Tibial artery (tissue), 4 donors: ENCODE data around the gene PNCK.

Experiments
- DNase-seq, 2 donors: peaks; one replicate each; pipeline ENCODE4 v3.0.0-alpha.2; 2019
- H3K27ac ChIP-seq, 2 donors: fragments of 200-600 bp; sonication (generic) in 1 of 2; 1 replicate in 1 of 2; 2 replicates in 1 of 2; pipeline ENCODE4 v1.5.1; 2018 to 2019; ENCODE audit warnings: mild to moderate bottlenecking in 1 of 2
- H3K27me3 ChIP-seq, 2 donors: fragments of 200-600 bp; sonication (generic) in 1 of 2; one replicate each; pipeline versions ENCODE4 v1.5.1 to v1.6.0; 2016 to 2019
- H3K36me3 ChIP-seq, 3 donors: fragments of 200-600 bp; sonication (generic) in 2 of 3; one replicate each; pipeline ENCODE4 v1.5.1; 2016 to 2019; ENCODE audit warnings: mild to moderate bottlenecking in 2 of 3
- H3K4me1 ChIP-seq, 4 donors: fragments of 200-600 bp; sonication (generic) in 2 of 4; 1 replicate in 3 of 4; 2 replicates in 1 of 4; pipeline ENCODE4 v1.5.1; 2016 to 2019
- H3K4me3 ChIP-seq, 2 donors: fragments of 200-600 bp; sonication (generic) in 1 of 2; 1 replicate in 1 of 2; 2 replicates in 1 of 2; pipeline ENCODE4 v1.5.1; 2018 to 2019; ENCODE audit warnings: mild to moderate bottlenecking in 2 of 2
- H3K9me3 ChIP-seq, 3 donors: fragments of 200-600 bp; sonication (generic) in 1 of 3; one replicate each; pipeline ENCODE4 v1.5.1; 2016 to 2019
- CTCF ChIP-seq, 2 experiments: fragments of 200-600 bp in 1 of 2; fragments of 450-650 bp in 1 of 2; IDR thresholded peaks; one replicate each; pipeline ENCODE4 v1.5.1; 2017 to 2019; ENCODE audit warnings: antibody characterized with exemption in 2 of 2, mild to moderate bottlenecking in 1 of 2, moderate library complexity in 1 of 2
- intact Hi-C: fragments of 100-400 bp; cut with DNase I; formaldehyde crosslinking; loops from one replicate; pipeline ENCODE4 v1.15.0; 2023; ENCODE audit warnings: low total_unique reads

The PNCK gene

GRCh38 chrX:153681175-153681574, 7.6 kb upstream of the PNCK start:
- no peaks in the 10 kb centered on the region for H3K27me3 ChIP-seq
- intact Hi-C loops, result no loop called here
- no peaks in the 10 kb centered on the region for H3K4me1 ChIP-seq
- H3K9me3 ChIP-seq, result no peaks in the 10 kb centered on the region
- H3K4me3 ChIP-seq, result no peak overlapping the region
- no peak overlapping the region for H3K27ac ChIP-seq
- no peak for DNase-seq
- H3K36me3 ChIP-seq, result no peaks in the 10 kb centered on the region
- TF ChIP-seq CTCF (IDR thresholded peaks at IDR 0.05), result no peak

- peaks cover 0 to 14% of the 10 kb centered on the region in 2 donors for H3K27me3 ChIP-seq
- H3K9me3 ChIP-seq, result no peaks in the 10 kb centered on the region
- H3K36me3 ChIP-seq, result no peaks in the 10 kb centered on the region
- TF ChIP-seq CTCF (IDR thresholded peaks at IDR 0.05), result no peak
- peaks cover 0 to 6% (median 0%) of the 10 kb centered on the region in 4 donors for H3K4me1 ChIP-seq
- DNase-seq, result no peak
- intact Hi-C loops, result loop anchor here (5.0 kb wide), 1 partner anchor 127 kb away; no protein-coding TSS in a partner anchor
- H3K4me3 ChIP-seq, result no peak overlapping the region
- H3K27ac ChIP-seq, result no peak overlapping the region
Measured at GRCh38 chrX:153674219-153674851, 722 bp upstream of the PNCK start.

GRCh38 chrX:153672531-153673427, 834 bp downstream of the PNCK start:
- Histone ChIP-seq H3K9me3 (no peaks in the 10 kb centered on the region), H3K4me1 (peaks cover 0 to 6% (median 2%) of the 10 kb centered on the region in 4 donors), H3K4me3 (peak overlapping the region; percentile 35), H3K36me3 (no peaks in the 10 kb centered on the region), H3K27ac (no peak overlapping the region), H3K27me3 (peaks cover 0 to 14% of the 10 kb centered on the region in 2 donors)
- intact Hi-C loops, result loop anchor here (5.0 kb wide), 1 partner anchor 125 kb away; no protein-coding TSS in a partner anchor
- no peak for DNase-seq
- no peak for TF ChIP-seq CTCF (IDR thresholded peaks at IDR 0.05)

GRCh38 chrX:153671589-153672530, 1.8 kb downstream of the PNCK start:
- Histone ChIP-seq H3K4me1 (peaks cover 0 to 6% (median 2%) of the 10 kb centered on the region in 4 donors), H3K27ac (no peak overlapping the region), H3K36me3 (no peaks in the 10 kb centered on the region), H3K27me3 (peaks cover 0 to 14% of the 10 kb centered on the region in 2 donors), H3K4me3 (no peak overlapping the region), H3K9me3 (no peaks in the 10 kb centered on the region)
- no peak for DNase-seq
- intact Hi-C loops, result loop anchor here (5.0 kb wide), 1 partner anchor 125 kb away; no protein-coding TSS in a partner anchor
- no peak for TF ChIP-seq CTCF (IDR thresholded peaks at IDR 0.05)
